ENCODE data around the gene FBXL14. TPM values are rescaled to one million over a fixed set of nuclear protein-coding genes. Genes with fewer than 3 reads are reported as not detected.

The FBXL14 gene
- total RNA-seq, 1 donor from 2014 or later = 16.7 TPM

DNA sequence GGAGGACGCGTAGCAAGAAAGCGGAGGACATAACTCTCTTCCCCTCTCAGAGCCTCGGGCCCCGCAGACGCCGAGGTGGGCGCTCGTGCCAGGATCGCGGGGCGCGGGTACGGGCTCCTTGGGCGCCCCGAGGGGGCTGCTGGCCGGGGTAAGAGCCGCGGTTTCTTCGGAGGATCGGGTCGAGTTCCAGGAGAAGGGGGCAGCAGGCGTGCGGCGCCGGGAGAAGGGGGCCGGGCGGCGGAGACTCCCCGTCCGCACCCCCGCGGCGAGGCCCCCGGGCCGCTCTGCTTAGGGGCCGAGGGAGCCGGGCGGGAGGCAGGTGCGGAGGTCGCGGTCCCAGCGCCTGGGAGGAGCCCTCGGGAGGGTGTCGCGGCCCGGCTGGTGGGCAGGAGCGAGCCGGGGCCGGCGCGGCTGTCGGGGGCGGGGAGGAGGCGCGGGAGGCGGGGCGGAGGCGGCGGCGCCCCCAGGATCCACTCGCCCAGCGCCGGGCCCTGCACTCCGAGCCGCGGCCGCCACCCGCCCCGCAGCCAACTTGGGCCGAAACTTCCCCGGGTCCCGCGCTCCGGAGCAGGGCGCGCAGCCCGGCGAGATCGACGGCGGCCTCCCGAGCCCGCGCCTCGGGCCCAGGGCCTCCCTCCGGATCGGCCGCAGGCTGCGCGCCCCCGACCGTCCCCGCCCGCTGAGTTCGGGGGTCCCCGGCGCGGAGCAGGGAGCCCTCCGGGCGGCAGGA lies 64.4 kb downstream of the FBXL14 start:
- Mint-ChIP-seq H3K4me3 (peak overlapping the region; percentile 96), H3K27me3 (peaks cover 71% of the 10 kb centered on the region), H3K4me1 (ENCODE audit: unreplicated experiment) (peaks cover 7% of the 10 kb centered on the region), H3K36me3 (peaks cover 8% of the 10 kb centered on the region), H3K9me3 (no peaks in the 10 kb centered on the region), H3K27ac (peak overlapping the region; percentile 94)
- no peak for DNase-seq (ENCODE audit: extremely low spot score, unreplicated experiment)
- TF ChIP-seq, protein P1, sequence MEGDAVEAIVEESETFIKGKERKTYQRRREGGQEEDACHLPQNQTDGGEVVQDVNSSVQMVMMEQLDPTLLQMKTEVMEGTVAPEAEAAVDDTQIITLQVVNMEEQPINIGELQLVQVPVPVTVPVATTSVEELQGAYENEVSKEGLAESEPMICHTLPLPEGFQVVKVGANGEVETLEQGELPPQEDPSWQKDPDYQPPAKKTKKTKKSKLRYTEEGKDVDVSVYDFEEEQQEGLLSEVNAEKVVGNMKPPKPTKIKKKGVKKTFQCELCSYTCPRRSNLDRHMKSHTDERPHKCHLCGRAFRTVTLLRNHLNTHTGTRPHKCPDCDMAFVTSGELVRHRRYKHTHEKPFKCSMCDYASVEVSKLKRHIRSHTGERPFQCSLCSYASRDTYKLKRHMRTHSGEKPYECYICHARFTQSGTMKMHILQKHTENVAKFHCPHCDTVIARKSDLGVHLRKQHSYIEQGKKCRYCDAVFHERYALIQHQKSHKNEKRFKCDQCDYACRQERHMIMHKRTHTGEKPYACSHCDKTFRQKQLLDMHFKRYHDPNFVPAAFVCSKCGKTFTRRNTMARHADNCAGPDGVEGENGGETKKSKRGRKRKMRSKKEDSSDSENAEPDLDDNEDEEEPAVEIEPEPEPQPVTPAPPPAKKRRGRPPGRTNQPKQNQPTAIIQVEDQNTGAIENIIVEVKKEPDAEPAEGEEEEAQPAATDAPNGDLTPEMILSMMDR (conservative IDR thresholded peaks at IDR 0.05) = no peak

DNA sequence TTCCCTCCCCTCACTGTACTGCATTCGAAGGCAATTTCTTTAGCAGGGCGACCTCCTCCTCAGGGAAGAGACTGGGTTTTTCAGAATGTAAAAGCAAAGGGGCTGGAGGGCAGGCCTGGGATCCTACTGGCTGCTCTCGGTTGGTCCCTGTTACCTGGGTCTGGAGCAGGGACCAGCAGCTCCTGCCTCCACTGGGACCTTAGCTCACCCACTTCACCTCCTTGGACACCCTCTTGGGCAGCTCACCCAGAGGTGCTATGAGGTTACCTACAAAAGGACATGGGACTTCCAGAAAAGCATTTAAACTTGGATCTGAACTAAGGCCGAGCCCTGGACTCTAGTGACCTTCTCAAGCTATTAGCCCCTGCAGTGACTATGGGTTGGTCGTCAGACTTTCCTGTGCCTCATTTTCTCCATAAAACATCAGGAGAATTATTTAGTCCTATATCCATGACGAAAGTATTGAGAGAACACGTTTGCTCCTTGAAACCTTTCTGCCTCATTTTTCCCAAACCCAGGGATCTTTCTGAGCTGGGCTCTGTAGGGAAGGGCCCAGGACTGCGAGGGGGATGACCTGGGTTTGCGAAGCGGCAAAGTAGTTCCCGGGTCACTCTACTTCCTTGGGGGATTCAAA lies 65.0 kb downstream of the FBXL14 start:
- no peak for DNase-seq (ENCODE audit: extremely low spot score, unreplicated experiment)
- TF ChIP-seq, protein P1 (conservative IDR thresholded peaks at IDR 0.05) = no peak
- peaks cover 8% of the 10 kb centered on the region for H3K36me3 Mint-ChIP-seq
- no peaks in the 10 kb centered on the region for H3K9me3 Mint-ChIP-seq
- peak overlapping the region; percentile 96 for H3K4me3 Mint-ChIP-seq
- H3K27ac Mint-ChIP-seq = peak overlapping the region; percentile 94
- H3K27me3 Mint-ChIP-seq = peaks cover 75% of the 10 kb centered on the region
- H3K4me1 Mint-ChIP-seq (ENCODE audit: unreplicated experiment) = peaks cover 7% of the 10 kb centered on the region

DNA sequence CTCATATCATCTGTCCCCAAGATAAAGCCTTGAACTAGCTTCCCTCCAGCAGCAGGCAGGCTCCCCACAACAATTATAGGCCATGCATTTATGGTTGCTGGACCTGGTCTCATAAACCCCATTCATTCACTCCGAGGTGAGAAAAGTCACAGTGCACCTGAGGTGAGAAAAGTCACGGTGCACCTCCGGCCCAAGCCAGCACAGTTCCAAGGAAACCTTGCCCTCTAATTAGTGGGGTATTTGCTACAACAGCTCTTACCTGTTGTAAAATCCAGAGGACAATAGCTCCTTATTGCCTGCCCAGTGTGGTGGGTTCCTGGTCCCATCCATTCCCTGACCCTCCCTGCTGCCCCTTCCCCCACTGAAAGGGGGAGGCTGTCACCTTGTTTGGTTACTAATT lies 65.6 kb downstream of the FBXL14 start:
- Mint-ChIP-seq H3K4me3 (peak overlapping the region; percentile 96), H3K4me1 (ENCODE audit: unreplicated experiment) (peaks cover 8% of the 10 kb centered on the region), H3K9me3 (no peaks in the 10 kb centered on the region), H3K27ac (no peak overlapping the region), H3K36me3 (peaks cover 8% of the 10 kb centered on the region), H3K27me3 (peaks cover 78% of the 10 kb centered on the region)
- TF ChIP-seq, protein P1 (conservative IDR thresholded peaks at IDR 0.05) = no peak
- no peak for DNase-seq (ENCODE audit: extremely low spot score, unreplicated experiment)

DNA sequence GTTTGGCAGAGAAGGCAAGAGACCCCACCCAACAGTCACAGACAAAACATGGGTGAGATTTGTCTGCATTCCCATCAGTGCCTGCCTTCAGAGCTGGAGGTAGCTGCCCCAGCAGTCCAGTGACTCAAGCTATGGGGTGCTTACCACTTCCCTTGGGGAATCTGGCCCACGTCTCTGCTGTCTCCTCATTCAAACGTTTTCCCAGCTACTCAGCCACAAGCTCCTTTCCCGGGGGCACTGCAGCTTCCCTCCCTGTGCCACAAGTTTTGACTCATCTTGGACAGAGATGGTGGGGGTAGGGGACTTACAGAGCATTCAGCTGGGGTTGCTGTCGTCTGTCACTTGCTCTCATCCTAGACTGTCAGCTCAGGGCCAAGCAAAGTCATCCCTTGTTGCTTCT lies 66.6 kb downstream of the FBXL14 start:
- DNase-seq (ENCODE audit: extremely low spot score, unreplicated experiment) = no peak
- TF ChIP-seq, protein P1 (conservative IDR thresholded peaks at IDR 0.05) = no peak
- Mint-ChIP-seq H3K27me3 (peaks cover 71% of the 10 kb centered on the region), H3K9me3 (no peaks in the 10 kb centered on the region), H3K4me1 (ENCODE audit: unreplicated experiment) (peaks cover 9% of the 10 kb centered on the region), H3K36me3 (peaks cover 8% of the 10 kb centered on the region), H3K27ac (no peak overlapping the region), H3K4me3 (peak overlapping the region; percentile 46)

DNA sequence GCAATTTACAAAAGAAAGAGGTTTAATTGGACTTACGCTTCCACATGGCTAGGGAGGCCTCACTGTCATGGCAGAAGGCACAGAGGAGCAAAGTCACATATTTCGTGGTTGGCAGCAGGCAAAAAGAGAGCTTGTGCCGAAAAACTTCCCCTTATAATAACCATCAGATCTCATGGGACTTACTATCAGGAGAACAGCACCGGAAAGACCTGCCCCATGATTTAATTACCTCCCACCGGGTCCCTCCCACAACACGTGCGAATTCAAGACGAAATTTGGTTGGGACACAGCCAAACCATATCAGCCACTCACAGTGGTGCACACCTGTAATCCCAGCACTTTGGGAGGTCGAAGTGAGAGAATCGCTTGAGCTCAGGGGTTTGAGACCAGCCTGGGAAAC lies 68.5 kb downstream of the FBXL14 start:
- peaks cover 9% of the 10 kb centered on the region for H3K4me1 Mint-ChIP-seq (ENCODE audit: unreplicated experiment)
- H3K4me3 Mint-ChIP-seq = no peak overlapping the region
- no peak for DNase-seq (ENCODE audit: extremely low spot score, unreplicated experiment)
- H3K9me3 Mint-ChIP-seq = no peaks in the 10 kb centered on the region
- H3K36me3 Mint-ChIP-seq = peaks cover 8% of the 10 kb centered on the region
- TF ChIP-seq, protein P1 (conservative IDR thresholded peaks at IDR 0.05) = no peak
- peaks cover 54% of the 10 kb centered on the region for H3K27me3 Mint-ChIP-seq
- no peak overlapping the region for H3K27ac Mint-ChIP-seq
